T1000 (cell line): Measurements from ENCODE around the gene INO80E.

Experiments
- DNase-seq: peaks from one replicate; lab custom pipeline; 2025; ENCODE audit warnings: mixed read lengths; lab: John Stamatoyannopoulos, UW

INO80E gene

GRCh38 chr16:29975811-29976511, 20.1 kb upstream of the INO80E start:
- no peak for DNase-seq

- no peak for DNase-seq
These were observed 18.8 kb upstream of the INO80E start for GRCh38 chr16:29977063-29977825.

- DNase-seq, result no peak
These were observed 18.0 kb upstream of the INO80E start for GRCh38 chr16:29978081-29978480.

DNA sequence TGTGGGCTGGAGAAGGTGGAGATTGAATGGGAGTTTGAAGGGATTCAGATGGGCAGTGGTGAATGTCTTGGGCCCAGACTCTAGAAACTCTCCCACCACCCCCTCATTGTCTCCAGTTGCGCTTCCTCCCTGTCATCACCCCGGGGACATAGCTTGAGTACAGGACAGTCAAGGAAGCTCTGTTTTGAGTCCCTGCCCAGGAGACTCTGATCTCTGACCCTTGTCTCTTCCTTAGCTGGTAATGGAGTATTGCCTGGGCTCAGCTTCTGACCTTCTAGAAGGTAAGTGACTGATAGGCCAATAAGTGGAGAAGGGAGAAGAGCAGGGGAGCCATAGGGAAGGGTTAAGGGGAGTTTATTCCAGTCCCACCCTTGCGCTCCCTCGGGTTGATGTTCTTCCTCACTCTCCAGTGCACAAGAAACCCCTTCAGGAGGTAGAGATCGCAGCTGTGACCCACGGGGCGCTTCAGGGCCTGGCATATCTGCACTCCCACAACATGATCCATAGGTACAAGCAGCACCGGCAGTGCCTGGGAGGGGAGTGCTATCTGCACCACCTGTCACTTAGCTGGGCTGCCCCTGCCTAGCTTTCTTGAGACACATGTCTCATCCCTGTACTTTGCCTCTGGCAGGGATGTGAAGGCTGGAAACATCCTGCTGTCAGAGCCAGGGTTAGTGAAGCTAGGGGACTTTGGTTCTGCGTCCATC, 17.3 kb upstream of the INO80E start:
- DNase-seq, result no peak

DNA sequence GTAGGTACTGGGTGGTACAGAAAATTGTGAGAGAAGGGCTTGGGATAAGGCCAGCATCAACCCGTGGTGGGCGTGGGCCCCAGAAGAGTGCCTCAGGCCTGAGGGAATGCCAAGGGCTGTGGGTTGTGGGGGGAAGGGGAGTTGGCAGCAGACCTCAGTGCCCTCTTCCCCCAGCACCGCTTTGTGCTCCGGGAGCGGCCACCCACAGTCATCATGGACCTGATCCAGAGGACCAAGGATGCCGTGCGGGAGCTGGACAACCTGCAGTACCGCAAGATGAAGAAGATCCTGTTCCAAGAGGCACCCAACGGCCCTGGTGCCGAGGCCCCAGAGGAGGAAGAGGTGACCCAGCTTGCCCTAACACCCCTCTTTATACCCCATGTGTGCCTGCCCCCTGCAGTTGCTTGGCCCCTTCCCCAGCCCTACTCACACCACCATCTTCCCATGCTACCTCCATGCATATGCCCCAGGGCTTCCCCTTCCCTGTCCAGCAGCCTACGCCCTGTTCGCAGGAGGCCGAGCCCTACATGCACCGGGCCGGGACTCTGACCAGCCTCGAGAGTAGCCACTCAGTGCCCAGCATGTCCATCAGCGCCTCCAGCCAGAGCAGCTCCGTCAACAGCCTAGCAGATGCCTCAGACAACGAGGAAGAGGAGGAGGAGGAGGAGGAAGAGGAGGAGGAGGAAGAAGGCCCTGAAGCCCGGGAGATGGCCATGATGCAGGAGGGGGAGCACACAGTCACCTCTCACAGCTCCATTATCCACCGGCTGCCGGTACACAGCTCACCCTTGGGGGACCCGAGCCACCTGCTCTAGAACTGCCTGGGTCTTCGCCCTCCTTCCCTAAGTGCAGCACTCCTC, 13.3 kb upstream of the INO80E start:
- DNase-seq, result no peak

DNA sequence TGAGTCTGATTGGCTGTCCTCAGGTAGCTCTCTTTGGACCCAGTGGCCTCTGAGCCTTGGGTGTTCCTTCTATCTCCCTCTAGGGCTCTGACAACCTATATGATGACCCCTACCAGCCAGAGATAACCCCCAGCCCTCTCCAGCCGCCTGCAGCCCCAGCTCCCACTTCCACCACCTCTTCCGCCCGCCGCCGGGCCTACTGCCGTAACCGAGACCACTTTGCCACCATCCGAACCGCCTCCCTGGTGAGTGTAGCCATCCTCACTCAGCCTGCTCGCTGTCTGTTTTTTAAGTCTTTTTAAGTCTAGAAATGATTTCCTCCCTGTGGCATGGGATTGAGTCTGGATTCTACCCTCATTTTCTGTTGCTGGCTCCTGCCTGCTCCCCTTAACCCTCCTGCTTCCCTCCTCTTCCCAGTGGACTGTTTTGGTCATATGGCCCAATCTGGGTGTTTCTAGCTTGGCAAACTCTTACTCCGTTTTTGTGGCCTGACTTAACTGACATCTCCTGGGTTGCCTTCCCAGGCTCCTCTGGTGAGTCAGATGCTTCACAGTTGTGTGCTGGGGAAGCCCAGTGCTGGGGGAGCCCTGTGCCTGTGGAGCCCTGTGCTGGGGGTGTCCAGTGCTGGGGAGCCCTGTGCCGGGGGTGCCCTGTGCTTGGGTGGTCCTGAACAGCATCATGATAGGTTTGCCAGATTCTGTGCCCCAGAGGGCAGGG, 12.5 kb upstream of the INO80E start:
- DNase-seq, result no peak

DNA sequence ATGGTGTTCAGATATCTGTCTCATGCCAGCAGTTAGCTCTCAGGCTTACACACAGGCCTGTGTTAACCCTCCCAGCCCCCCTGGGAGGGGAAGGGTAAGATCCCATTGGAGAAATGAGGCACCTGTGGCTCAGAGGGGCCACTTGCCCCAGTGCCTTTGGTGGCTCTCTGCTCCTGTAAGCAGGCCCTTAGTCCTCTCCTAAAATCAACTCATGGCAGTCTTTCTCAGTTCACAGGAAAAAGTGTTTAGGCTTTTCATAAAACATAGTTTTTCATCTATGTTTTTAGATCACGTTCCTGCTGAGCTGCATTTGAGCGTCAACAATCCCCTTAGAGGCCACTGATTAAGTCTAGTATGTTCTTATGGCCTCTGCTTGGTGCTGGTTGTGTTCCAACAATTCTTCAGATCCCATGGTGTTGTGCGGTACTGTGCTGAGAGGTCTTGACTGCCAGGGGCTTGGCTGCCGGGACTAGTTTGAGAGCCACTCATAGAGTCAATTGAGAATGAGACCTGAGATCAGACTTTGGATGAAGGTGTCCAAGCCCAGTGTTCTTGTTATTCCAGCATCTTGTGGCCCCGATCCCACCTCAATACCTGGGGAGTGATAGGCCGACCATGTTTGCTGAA, 11.8 kb upstream of the INO80E start:
- no peak for DNase-seq

GRCh38 chr16:29984764-29985147, 11.3 kb upstream of the INO80E start:
- DNase-seq, result no peak

DNA sequence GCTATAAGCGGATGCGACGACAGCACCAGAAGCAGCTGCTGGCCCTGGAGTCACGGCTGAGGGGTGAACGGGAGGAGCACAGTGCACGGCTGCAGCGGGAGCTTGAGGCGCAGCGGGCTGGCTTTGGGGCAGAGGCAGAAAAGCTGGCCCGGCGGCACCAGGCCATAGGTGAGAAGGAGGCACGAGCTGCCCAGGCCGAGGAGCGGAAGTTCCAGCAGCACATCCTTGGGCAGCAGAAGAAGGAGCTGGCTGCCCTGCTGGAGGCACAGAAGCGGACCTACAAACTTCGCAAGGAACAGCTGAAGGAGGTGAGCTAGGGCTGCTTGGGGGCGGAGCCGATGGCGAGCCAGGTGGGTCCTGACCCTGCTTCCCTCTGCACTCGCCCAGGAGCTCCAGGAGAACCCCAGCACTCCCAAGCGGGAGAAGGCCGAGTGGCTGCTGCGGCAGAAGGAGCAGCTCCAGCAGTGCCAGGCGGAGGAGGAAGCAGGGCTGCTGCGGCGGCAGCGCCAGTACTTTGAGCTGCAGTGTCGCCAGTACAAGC, 10.7 kb upstream of the INO80E start:
- DNase-seq, result no peak

GRCh38 chr16:29986231-29986630, 9.8 kb upstream of the INO80E start:
- DNase-seq, result no peak

DNA sequence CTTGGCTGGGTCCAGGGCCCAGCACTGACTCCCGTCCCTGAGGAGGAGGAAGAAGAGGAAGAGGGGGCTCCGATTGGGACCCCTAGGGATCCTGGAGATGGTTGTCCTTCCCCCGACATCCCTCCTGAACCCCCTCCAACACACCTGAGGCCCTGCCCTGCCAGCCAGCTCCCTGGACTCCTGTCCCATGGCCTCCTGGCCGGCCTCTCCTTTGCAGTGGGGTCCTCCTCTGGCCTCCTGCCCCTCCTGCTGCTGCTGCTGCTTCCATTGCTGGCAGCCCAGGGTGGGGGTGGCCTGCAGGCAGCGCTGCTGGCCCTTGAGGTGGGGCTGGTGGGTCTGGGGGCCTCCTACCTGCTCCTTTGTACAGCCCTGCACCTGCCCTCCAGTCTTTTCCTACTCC, 9.1 kb upstream of the INO80E start:
- no peak for DNase-seq

DNA sequence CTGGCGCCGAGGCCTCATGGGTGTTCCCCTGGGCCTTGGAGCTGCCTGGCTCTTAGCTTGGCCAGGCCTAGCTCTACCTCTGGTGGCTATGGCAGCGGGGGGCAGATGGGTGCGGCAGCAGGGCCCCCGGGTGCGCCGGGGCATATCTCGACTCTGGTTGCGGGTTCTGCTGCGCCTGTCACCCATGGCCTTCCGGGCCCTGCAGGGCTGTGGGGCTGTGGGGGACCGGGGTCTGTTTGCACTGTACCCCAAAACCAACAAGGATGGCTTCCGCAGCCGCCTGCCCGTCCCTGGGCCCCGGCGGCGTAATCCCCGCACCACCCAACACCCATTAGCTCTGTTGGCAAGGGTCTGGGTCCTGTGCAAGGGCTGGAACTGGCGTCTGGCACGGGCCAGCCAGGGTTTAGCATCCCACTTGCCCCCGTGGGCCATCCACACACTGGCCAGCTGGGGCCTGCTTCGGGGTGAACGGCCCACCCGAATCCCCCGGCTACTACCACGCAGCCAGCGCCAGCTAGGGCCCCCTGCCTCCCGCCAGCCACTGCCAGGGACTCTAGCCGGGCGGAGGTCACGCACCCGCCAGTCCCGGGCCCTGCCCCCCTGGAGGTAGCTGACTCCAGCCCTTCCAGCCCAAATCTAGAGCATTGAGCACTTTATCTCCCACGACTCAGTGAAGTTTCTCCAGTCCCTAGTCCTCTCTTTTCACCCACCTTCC, 8.5 kb upstream of the INO80E start:
- no peak for DNase-seq

- DNase-seq, result no peak
These were observed 7.5 kb upstream of the INO80E start for GRCh38 chr16:29988346-29989075.

DNA sequence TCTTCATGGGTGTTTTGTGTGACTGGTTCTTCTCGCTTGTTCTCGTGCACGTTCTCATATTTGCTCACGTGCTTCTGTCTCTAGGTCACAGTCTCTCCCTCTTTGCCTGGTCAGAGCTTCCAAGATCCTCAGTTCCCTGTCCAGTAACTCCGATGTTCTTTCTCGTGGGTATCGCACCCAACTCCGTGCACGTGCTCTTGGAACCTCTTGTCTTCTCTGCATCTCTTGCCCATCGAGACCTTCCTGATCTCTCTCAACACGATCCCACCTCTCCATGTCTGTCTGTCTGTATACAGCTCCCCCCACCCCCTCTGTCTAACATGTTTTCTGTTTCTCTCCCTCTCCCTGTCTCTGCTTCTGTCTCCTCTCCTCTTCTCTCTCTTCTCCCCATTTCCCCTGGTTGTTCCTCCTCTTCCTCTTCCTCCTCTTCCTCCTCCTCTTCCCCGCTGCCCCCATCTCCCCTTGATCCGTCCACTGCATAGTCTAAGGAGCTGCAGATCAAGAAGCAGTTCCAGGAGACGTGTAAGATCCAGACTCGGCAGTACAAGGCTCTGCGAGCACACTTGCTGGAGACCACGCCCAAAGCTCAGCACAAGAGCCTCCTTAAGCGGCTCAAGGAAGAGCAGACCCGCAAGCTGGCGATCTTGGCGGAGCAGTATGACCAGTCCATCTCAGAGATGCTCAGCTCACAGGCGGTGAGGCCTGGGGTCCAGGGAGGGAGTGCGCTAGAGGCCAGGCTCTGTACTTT, 6.8 kb upstream of the INO80E start:
- DNase-seq, result no peak

GRCh38 chr16:29990034-29990433, 6.0 kb upstream of the INO80E start:
- no peak for DNase-seq

DNA sequence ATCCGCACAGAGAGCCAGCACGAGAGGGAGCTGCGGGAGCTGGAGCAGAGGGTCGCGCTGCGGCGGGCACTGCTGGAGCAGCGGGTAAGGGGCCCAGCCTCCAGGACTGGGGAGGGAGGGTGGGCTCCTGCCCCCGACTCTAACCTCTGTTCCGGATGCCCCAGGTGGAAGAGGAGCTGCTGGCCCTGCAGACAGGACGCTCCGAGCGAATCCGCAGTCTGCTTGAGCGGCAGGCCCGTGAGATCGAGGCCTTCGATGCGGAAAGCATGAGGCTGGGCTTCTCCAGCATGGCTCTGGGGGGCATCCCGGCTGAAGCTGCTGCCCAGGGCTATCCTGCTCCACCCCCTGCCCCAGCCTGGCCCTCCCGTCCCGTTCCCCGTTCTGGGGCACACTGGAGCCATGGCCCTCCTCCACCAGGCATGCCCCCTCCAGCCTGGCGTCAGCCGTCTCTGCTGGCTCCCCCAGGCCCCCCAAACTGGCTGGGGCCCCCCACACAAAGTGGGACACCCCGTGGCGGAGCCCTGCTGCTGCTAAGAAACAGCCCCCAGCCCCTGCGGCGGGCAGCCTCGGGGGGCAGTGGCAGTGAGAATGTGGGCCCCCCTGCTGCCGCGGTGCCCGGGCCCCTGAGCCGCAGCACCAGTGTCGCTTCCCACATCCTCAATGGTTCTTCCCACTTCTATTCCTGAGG, 5.0 kb upstream of the INO80E start:
- no peak for DNase-seq

DNA sequence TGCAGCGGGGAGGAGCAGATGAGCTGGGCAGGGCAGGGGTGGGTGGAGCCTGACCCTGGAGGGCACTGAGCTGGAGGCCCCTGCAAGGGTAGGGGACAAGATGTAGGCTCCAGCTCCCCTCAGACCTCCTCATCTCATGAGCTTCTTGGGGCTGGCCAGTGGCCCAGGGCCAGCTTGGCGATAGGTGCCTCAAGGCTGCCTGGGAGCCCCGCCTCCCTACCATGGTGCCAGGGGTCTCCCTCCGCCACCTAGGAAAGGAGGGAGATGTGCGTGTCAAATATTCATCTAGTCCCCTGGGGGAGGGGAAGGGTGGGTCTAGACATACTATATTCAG, 4.5 kb upstream of the INO80E start:
- DNase-seq, result no peak

GRCh38 chr16:29992344-29992967, 3.6 kb upstream of the INO80E start:
- DNase-seq, result no peak
